Neural progenitor cell (in vitro differentiated cells): ENCODE data around the gene AP1M1. TPM values are rescaled to one million over a fixed set of nuclear protein-coding genes. Genes with fewer than 3 reads are reported as not detected.

Source experiments
- DNase-seq: peaks from one replicate; pipeline ENCODE4 v3.0.0-alpha.2; 2016; ENCODE audit warnings: low spot score
- H2AFZ ChIP-seq: fragments of 200-600 bp; sonication (generic); replicated peaks from 2 replicates; pipeline ENCODE4 v1.6.1; 2016; ENCODE audit warnings: antibody characterized with exemption
- H3F3A ChIP-seq: fragments of 200-600 bp; sonication (generic); 2 replicates; pipeline ENCODE4 v1.6.1; 2016; ENCODE audit warnings: antibody characterized with exemption, low read depth
- H3K27ac ChIP-seq: fragments of 200-600 bp; sonication (generic); 2 replicates; pipeline ENCODE4 v1.5.1; 2016; ENCODE audit warnings: mild to moderate bottlenecking
- H3K27me3 ChIP-seq: fragments of 200-600 bp; sonication (generic); 2 replicates; pipeline ENCODE4 v1.6.1; 2016; ENCODE audit warnings: mild to moderate bottlenecking, moderate library complexity
- H3K36me3 ChIP-seq: fragments of 200-600 bp; sonication (generic); 2 replicates; pipeline ENCODE4 v1.5.1; 2016
- H3K4me1 ChIP-seq: fragments of 200-600 bp; sonication (generic); 2 replicates; pipeline ENCODE4 v1.6.1; 2016; ENCODE audit warnings: mixed run types
- H3K4me2 ChIP-seq: fragments of 200-600 bp; sonication (generic); 2 replicates; pipeline ENCODE4 v1.6.1; 2016
- H3K4me3 ChIP-seq: fragments of 200-600 bp; sonication (generic); 2 replicates; pipeline ENCODE4 v1.5.1; 2016
- H3K79me2 ChIP-seq: fragments of 200-600 bp; sonication (generic); 2 replicates; pipeline ENCODE4 v1.6.1; 2016; ENCODE audit warnings: low read depth
- H3K9ac ChIP-seq: fragments of 200-600 bp; sonication (generic); 2 replicates; pipeline ENCODE4 v1.6.1; 2016
- H3K9me3 ChIP-seq: fragments of 200-600 bp; sonication (generic); 2 replicates; pipeline ENCODE4 v1.5.1; 2016; ENCODE audit warnings: low read depth
- H4K20me1 ChIP-seq: fragments of 200-600 bp; sonication (generic); 2 replicates; pipeline ENCODE4 v1.6.1; 2016; ENCODE audit warnings: low read depth
- H3K27ac Mint-ChIP-seq: 3 replicates; pipeline ENCODE4 v1.8.0; 2021; ENCODE audit warnings: mixed read lengths
- H3K27me3 Mint-ChIP-seq: 2 replicates; pipeline ENCODE4 v1.8.0; 2022; ENCODE audit warnings: low read depth, mild to moderate bottlenecking, inconsistent platforms, moderate library complexity, mixed read lengths; ENCODE audit not compliant: insufficient read depth
- H3K36me3 Mint-ChIP-seq: 3 replicates; pipeline ENCODE4 v1.8.0; 2021; ENCODE audit warnings: mixed read lengths
- H3K4me1 Mint-ChIP-seq: 3 replicates; pipeline ENCODE4 v1.8.0; 2021; ENCODE audit warnings: mixed read lengths
- H3K4me3 Mint-ChIP-seq: 3 replicates; pipeline ENCODE4 v1.8.0; 2021; ENCODE audit warnings: mild to moderate bottlenecking, moderate library complexity, mixed read lengths
- H3K9me3 Mint-ChIP-seq: 3 replicates; pipeline ENCODE4 v1.8.0; 2020; ENCODE audit warnings: mixed read lengths
- EZH2 ChIP-seq: fragments of 200-600 bp; sonication (generic); IDR thresholded peaks from 2 replicates; pipeline ENCODE4 v1.6.1; 2017; ENCODE audit warnings: antibody characterized with exemption, mild to moderate bottlenecking, moderate library complexity
- EZH2phosphoT487 ChIP-seq: fragments of 200-600 bp; sonication (generic); IDR thresholded peaks from 2 replicates; pipeline ENCODE4 v1.6.1; 2017; ENCODE audit warnings: antibody characterized with exemption
- total RNA-seq: library from RNA; depleted of rRNA; stranded (reverse); fragments of >200 nt; gene quantifications from 2 replicates; pipeline ENCODE4 v1.2.3, GENCODE V29; 2015; ENCODE audit warnings: low replicate concordance
- TF ChIP-seq, protein P1 (sequence below): fragments of 200-600 bp; sonication (generic); IDR thresholded peaks from 2 replicates; pipeline ENCODE4 v1.5.1; 2017; ENCODE audit warnings: antibody characterized with exemption, mild to moderate bottlenecking

The AP1M1 gene
- total RNA-seq, result 26.5 and 53.3 TPM in 2 replicates

DNA sequence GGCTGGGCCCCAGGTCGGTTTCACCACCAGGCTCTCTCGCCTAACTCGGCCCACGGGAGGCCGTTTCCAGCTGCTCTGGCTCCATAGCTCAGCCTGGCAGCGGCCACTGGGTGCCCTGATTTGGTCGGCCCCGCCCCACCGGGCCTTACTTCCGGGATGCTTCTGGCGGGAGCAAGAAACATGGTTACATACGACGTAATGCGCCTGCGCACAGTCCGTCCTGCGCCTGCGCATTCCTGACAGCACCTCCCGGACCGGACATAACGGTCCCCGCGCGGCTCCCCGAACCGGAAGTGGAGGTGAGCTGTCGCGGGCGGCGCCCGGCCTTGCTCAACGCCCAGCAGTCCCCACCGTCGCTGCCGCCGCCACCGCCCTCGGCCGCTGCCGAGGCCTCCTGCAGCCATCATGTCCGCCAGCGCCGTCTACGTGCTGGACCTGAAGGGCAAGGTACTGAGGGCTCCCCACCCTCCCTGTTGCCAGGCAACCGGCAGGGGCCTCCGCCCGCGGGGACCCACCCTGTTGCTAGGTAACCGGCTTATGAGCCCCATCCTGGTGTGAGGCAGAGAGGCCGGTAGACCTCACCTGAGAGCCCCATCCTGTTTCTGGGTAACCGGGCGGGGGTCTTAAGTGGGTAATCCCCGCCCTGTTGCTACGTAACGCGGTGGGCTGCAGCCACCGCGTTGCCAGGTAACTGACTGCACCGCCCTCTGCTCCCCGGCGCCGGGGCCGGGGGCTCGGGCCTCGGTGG lies at the start of gene AP1M1:
Gene AP1M1 (plus strand): TSS at position 290 of the 748 bp plus-strand sequence. CDS start 116 bp downstream, at position 406.
- TF ChIP-seq EZH2 (no peak), EZH2phosphoT487 (no peak)
- TF ChIP-seq, protein P1, sequence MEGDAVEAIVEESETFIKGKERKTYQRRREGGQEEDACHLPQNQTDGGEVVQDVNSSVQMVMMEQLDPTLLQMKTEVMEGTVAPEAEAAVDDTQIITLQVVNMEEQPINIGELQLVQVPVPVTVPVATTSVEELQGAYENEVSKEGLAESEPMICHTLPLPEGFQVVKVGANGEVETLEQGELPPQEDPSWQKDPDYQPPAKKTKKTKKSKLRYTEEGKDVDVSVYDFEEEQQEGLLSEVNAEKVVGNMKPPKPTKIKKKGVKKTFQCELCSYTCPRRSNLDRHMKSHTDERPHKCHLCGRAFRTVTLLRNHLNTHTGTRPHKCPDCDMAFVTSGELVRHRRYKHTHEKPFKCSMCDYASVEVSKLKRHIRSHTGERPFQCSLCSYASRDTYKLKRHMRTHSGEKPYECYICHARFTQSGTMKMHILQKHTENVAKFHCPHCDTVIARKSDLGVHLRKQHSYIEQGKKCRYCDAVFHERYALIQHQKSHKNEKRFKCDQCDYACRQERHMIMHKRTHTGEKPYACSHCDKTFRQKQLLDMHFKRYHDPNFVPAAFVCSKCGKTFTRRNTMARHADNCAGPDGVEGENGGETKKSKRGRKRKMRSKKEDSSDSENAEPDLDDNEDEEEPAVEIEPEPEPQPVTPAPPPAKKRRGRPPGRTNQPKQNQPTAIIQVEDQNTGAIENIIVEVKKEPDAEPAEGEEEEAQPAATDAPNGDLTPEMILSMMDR, result no peak
- Histone ChIP-seq H4K20me1 (peaks cover 14% of the 10 kb centered on the region), H3K9me3 (no peaks in the 10 kb centered on the region), H3K79me2 (peaks cover 27% of the 10 kb centered on the region), H2AFZ (peak within 1 kb of the TSS; percentile 74), H3K9ac (peak within 1 kb of the TSS; percentile 60), H3K4me3 (peak within 1 kb of the TSS; percentile 84), H3K27ac (no peak within 1 kb of the TSS), H3K27me3 (no peaks in the 10 kb centered on the region), H3F3A (peaks cover 5% of the 10 kb centered on the region), H3K4me2 (peak within 1 kb of the TSS; percentile 98), H3K36me3 (no peaks in the 10 kb centered on the region), H3K4me1 (peaks cover 3% of the 10 kb centered on the region)
- H3K4me3 Mint-ChIP-seq, result peak within 1 kb of the TSS; percentile 89
- H3K36me3 Mint-ChIP-seq, result peaks cover 15% of the 10 kb centered on the region
- H3K27ac Mint-ChIP-seq, result peak within 1 kb of the TSS; percentile 62
- H3K27me3 Mint-ChIP-seq, result peaks cover 2% of the 10 kb centered on the region
- peak; percentile 97 for DNase-seq
- no peaks in the 10 kb centered on the region for H3K9me3 Mint-ChIP-seq
- H3K4me1 Mint-ChIP-seq, result peaks cover 19% of the 10 kb centered on the region

DNA sequence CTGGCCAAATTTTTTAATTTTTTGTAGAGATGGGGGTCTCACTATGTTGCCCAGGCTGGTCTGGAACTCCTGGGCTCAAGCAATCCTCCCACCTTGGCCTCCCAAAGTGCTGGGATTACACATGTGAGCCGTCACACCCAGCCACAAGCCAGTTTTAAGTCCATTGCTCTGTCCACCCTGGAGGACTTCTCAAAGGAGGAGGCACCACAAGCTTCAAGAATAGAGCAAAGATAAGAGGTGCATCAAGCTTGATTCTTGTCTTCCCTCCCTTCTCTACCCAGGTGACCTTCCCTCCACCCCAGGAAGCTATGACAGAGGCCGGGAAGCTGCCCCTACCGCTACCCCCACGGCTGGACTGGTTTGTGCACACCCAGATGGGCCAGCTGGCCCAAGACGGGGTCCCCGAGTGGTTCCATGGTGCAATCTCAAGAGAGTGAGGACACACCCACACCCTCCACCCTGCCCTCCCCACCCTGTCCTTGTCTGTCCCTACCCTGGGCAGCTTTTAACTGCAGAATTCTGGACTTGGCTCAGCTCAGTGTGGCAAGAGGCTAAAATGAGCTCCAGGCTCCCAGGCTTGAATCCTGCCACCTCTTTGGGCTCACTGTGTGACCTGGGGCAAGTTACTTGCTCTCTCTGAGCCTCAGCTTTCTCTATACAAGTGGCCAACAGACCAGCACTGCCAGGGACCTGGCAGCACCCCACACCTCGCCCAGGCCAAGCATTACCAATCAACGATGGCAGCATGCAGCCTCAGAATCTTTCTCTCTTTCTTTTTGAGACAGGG lies 49.1 kb upstream of the AP1M1 start:
- Histone ChIP-seq H4K20me1 (no peaks in the 10 kb centered on the region), H3F3A (no peaks in the 10 kb centered on the region), H3K36me3 (no peaks in the 10 kb centered on the region), H3K27ac (no peak overlapping the region), H3K9ac (no peak overlapping the region), H3K4me1 (no peaks in the 10 kb centered on the region), H3K27me3 (no peaks in the 10 kb centered on the region), H2AFZ (no peak overlapping the region), H3K79me2 (no peaks in the 10 kb centered on the region), H3K4me3 (no peak overlapping the region), H3K4me2 (no peak overlapping the region), H3K9me3 (no peaks in the 10 kb centered on the region)
- no peak for TF ChIP-seq EZH2phosphoT487
- TF ChIP-seq, protein P1, result no peak
- TF ChIP-seq EZH2, result no peak
- Mint-ChIP-seq H3K27ac (no peak overlapping the region), H3K4me3 (no peak overlapping the region), H3K36me3 (no peaks in the 10 kb centered on the region), H3K27me3 (peaks cover 2% of the 10 kb centered on the region), H3K4me1 (no peaks in the 10 kb centered on the region), H3K9me3 (no peaks in the 10 kb centered on the region)
- DNase-seq, result no peak

DNA sequence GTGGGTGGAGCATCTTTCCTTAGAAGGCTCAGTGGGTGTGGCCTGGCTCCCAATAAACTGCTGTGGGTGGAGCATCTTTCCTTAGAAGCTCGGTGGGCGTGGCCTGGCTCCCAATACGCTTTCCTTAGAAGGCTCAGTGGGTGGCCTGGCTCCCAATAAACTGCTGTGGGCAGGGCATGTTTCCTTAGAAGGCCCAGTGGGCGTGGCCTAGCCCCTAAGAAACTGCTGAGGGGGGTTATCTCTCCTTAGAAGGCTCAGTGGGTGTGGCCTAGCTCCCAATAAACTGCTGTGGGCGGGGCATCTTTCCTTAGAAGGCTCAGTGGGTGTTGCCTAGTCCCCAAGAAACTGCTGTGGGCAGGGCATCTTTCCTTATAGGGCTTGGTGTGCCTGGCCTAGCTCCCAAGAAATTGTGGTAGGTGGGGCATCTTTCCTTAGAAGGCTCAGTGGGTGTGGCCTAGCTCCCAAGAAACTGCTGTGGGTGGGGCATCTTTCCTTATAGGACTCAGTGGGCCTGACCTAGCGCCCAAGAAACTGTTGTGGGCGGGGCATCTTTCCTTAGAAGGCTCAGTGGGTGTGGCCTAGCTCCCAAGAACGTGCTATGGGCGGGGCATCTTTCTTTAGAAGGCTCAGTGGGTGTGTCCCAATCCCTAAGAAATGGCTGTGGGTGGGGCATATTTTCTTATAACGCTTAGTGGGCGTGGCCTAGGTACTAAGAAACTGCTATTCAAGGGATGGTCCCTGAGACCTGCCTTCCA lies 44.0 kb upstream of the AP1M1 start:
- TF ChIP-seq, protein P1, result no peak
- TF ChIP-seq EZH2phosphoT487 (no peak), EZH2 (no peak)
- peaks cover 5% of the 10 kb centered on the region for H3K27me3 Mint-ChIP-seq
- no peaks in the 10 kb centered on the region for H3K9me3 Mint-ChIP-seq
- H3K4me1 Mint-ChIP-seq, result no peaks in the 10 kb centered on the region
- Histone ChIP-seq H3K9ac (no peak overlapping the region), H3K4me1 (no peaks in the 10 kb centered on the region), H3F3A (no peaks in the 10 kb centered on the region), H3K9me3 (no peaks in the 10 kb centered on the region), H3K4me3 (no peak overlapping the region), H3K27me3 (no peaks in the 10 kb centered on the region), H3K79me2 (no peaks in the 10 kb centered on the region), H3K4me2 (no peak overlapping the region), H3K36me3 (no peaks in the 10 kb centered on the region), H3K27ac (no peak overlapping the region), H2AFZ (no peak overlapping the region), H4K20me1 (no peaks in the 10 kb centered on the region)
- H3K4me3 Mint-ChIP-seq, result no peak overlapping the region
- H3K27ac Mint-ChIP-seq, result no peak overlapping the region
- DNase-seq, result peak; percentile 46
- H3K36me3 Mint-ChIP-seq, result no peaks in the 10 kb centered on the region
